ENCODE measurements around the gene CABP1. TPM values are rescaled to one million over a fixed set of nuclear protein-coding genes. Genes with fewer than 3 reads are reported as not detected.

Gene CABP1
- total RNA-seq, 2 donors from 2014 or later = 0.71 to 2.0 TPM

GRCh38 chr12:120712610-120713009, 72.2 kb downstream of the CABP1 start:
- H3K27ac ChIP-seq = no peak overlapping the region
- no peaks in the 10 kb centered on the region for H3K27me3 ChIP-seq
- no peaks in the 10 kb centered on the region for H3K9me3 ChIP-seq
- DNase-seq (ENCODE audit: low spot score) = no peak
- peaks cover 0 to 38% of the 10 kb centered on the region in 2 donors for H3K4me1 ChIP-seq
- H3K4me3 ChIP-seq = no peak overlapping the region
- peaks cover 40% of the 10 kb centered on the region for H3K36me3 ChIP-seq
- no peak for TF ChIP-seq CTCF (IDR thresholded peaks at IDR 0.05)

DNA sequence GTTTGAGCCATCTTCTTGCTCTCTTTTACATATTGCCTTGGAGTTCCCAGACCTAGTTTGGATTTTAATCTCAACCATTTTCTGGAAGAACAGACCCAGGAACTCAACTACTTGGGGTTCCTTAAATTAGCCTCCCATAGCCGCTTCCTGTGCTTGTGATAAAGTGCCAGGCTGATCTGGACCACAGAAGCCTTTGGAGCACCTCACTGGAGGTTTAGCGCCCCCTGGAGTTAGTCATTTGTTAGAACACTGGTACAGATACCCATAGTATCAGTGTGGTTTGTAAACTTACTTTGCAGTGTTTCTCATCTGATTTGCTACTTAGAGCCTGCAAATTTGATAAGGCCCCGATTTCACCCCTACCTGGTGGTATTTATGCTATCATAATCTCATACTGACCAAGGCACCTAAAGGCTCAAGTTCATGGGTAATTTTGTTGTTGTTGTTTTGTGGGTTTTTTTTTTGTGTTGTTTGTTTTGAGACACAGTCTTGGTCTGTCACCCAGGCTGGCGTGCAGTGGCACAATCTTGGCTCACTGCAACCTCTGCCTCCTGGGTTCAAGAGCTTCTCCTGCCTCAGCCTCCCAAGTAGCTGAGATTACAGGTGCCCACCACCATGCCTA, 73.5 kb downstream of the CABP1 start:
- Histone ChIP-seq H3K9me3 (no peaks in the 10 kb centered on the region), H3K36me3 (peaks cover 53% of the 10 kb centered on the region), H3K27ac (no peak overlapping the region), H3K4me3 (no peak overlapping the region), H3K4me1 (peaks cover 0 to 38% of the 10 kb centered on the region in 2 donors), H3K27me3 (no peaks in the 10 kb centered on the region)
- peak; percentile 69 for DNase-seq (ENCODE audit: low spot score)
- TF ChIP-seq CTCF (IDR thresholded peaks at IDR 0.05) = peak; percentile 73 to 92

Other genes starting within 250 kb of the CABP1 start
- 100 to 1,000 TPM; 190 to 291 TPM for gene COX6A1, start 202.5 kb upstream of the CABP1 start, total RNA-seq
- 1 to 10 TPM; 8.9 to 9.2 TPM for gene TRIAP1, start 194.2 kb upstream of the CABP1 start, total RNA-seq
- gene GATC, start 194.2 kb upstream of the CABP1 start, total RNA-seq = 10 to 100 TPM; 11.6 to 13.6 TPM
- 10 to 100 TPM; 18.7 to 31.4 TPM for gene SRSF9, start 170.9 kb upstream of the CABP1 start, total RNA-seq
- gene DYNLL1, start 144.5 kb upstream of the CABP1 start, total RNA-seq = 100 to 1,000 TPM; 168 to 178 TPM
- gene COQ5, start 111.5 kb upstream of the CABP1 start, total RNA-seq = 10 to 100 TPM; 21.9 to 34.3 TPM
- 100 to 1,000 TPM; 166 to 168 TPM for gene RNF10, start 106.3 kb upstream of the CABP1 start, total RNA-seq
- 10 to 100 TPM; 21.8 to 33.9 TPM for gene POP5, start 59.2 kb upstream of the CABP1 start, total RNA-seq
- gene MLEC, start 46.5 kb downstream of the CABP1 start, total RNA-seq = 100 to 1,000 TPM in 1 of 2 donors, 10 to 100 TPM in 1; 89.7 to 179 TPM
- gene UNC119B, start 69.8 kb downstream of the CABP1 start, total RNA-seq = 10 to 100 TPM in 1 of 2 donors, 1 to 10 TPM in 1; 8.9 to 13.1 TPM
- gene ACADS, start 85.2 kb downstream of the CABP1 start, total RNA-seq = 10 to 100 TPM; 58.6 to 92.6 TPM